ENCODE data around the gene CAMK4.

The CAMK4 gene

GRCh38 chr5:111507276-111507675 is 283.1 kb downstream of the CAMK4 start:
- DNase-seq (ENCODE audit: low read depth), result peak; percentile 41
- no peak overlapping the region for H3K4me3 ChIP-seq (ENCODE audit: low read depth, low read length)
- no peak for TF ChIP-seq CTCF (conservative IDR thresholded peaks at IDR 0.05; ENCODE audit: low read depth, low read length)

- DNase-seq (ENCODE audit: low read depth), result no peak
- TF ChIP-seq CTCF (conservative IDR thresholded peaks at IDR 0.05; ENCODE audit: low read depth, low read length), result no peak
- H3K4me3 ChIP-seq (ENCODE audit: low read depth, low read length), result no peak overlapping the region
These were observed 284.9 kb downstream of the CAMK4 start for GRCh38 chr5:111509119-111509518.

GRCh38 chr5:111511174-111511830 is 287.1 kb downstream of the CAMK4 start:
- peak overlapping the region; percentile 92 for H3K4me3 ChIP-seq (ENCODE audit: low read depth, low read length)
- peak; percentile 36 for DNase-seq (ENCODE audit: low read depth)
- TF ChIP-seq CTCF (conservative IDR thresholded peaks at IDR 0.05; ENCODE audit: low read depth, low read length), result no peak

GRCh38 chr5:111511831-111512374 is 287.7 kb downstream of the CAMK4 start:
- no peak for TF ChIP-seq CTCF (conservative IDR thresholded peaks at IDR 0.05; ENCODE audit: low read depth, low read length)
- peak; percentile 56 for DNase-seq (ENCODE audit: low read depth)

GRCh38 chr5:111512375-111513130 is 288.4 kb downstream of the CAMK4 start, which contains the start of gene STARD4:
Gene STARD4 (minus strand): TSS chr5:111512535. CDS start chr5:111507433, 5,102 bp downstream.
- peak; percentile 98 for DNase-seq (ENCODE audit: low read depth)
- TF ChIP-seq CTCF (conservative IDR thresholded peaks at IDR 0.05; ENCODE audit: low read depth, low read length), result no peak
- peak within 1 kb of the TSS; percentile 92 for H3K4me3 ChIP-seq (ENCODE audit: low read depth, low read length)

More at GRCh38 chr5:111511831-111512374, 287.7 kb downstream of the CAMK4 start:
- H3K4me3 ChIP-seq (ENCODE audit: low read depth, low read length), result peak overlapping the region; percentile 92

GRCh38 chr5:111513131-111513520 is 288.9 kb downstream of the CAMK4 start:
- no peak for TF ChIP-seq CTCF (conservative IDR thresholded peaks at IDR 0.05; ENCODE audit: low read depth, low read length)
- DNase-seq (ENCODE audit: low read depth), result no peak
- peak overlapping the region; percentile 92 for H3K4me3 ChIP-seq (ENCODE audit: low read depth, low read length)

Measured in choroid plexus epithelial cell (primary cell).